HS-27A (cell line): ENCODE measurements around the gene LRRC4C.
"Not testable (repeated sequence)": the region's sequence is repeated elsewhere in the genome, so short reads cannot be mapped to it uniquely, and the experiment has no call there.

Experiments
- DNase-seq: peaks from one replicate; pipeline ENCODE4 v3.0.0-alpha.2; 2012; ENCODE audit warnings: low read depth, missing footprints

LRRC4C gene

GRCh38 chr11:40168414-40168813, 1291.0 kb downstream of the LRRC4C start:
- DNase-seq = no peak

- not testable (repeated sequence) for DNase-seq
These were observed 1291.6 kb downstream of the LRRC4C start for GRCh38 chr11:40167805-40168204.

GRCh38 chr11:40166892-40167291, 1292.6 kb downstream of the LRRC4C start:
- no peak for DNase-seq

GRCh38 chr11:40162901-40163883, 1296.3 kb downstream of the LRRC4C start:
- no peak for DNase-seq

GRCh38 chr11:40161854-40162410, 1297.5 kb downstream of the LRRC4C start:
- DNase-seq = no peak

GRCh38 chr11:40160418-40160817, 1299.0 kb downstream of the LRRC4C start:
- no peak for DNase-seq

- no peak for DNase-seq
These were observed 1309.7 kb downstream of the LRRC4C start for GRCh38 chr11:40149721-40150120.

- no peak for DNase-seq
These were observed 1318.9 kb downstream of the LRRC4C start for GRCh38 chr11:40140560-40140959.

- DNase-seq = no peak
These were observed 1319.9 kb downstream of the LRRC4C start for GRCh38 chr11:40139536-40139935.

GRCh38 chr11:40139066-40139465, 1320.4 kb downstream of the LRRC4C start:
- DNase-seq = no peak

- DNase-seq = no peak
These were observed 1324.5 kb downstream of the LRRC4C start for GRCh38 chr11:40134820-40135570.

- no peak for DNase-seq
These were observed 1326.0 kb downstream of the LRRC4C start for GRCh38 chr11:40133498-40133897.

- no peak for DNase-seq
These were observed 1326.5 kb downstream of the LRRC4C start for GRCh38 chr11:40132912-40133311.

GRCh38 chr11:40130427-40130826, 1329.0 kb downstream of the LRRC4C start:
- DNase-seq = no peak

GRCh38 chr11:40129266-40129665, 1330.2 kb downstream of the LRRC4C start:
- no peak for DNase-seq

GRCh38 chr11:40125054-40125453, 1334.4 kb downstream of the LRRC4C start:
- DNase-seq = no peak

GRCh38 chr11:40119661-40120060, 1339.8 kb downstream of the LRRC4C start:
- no peak for DNase-seq

GRCh38 chr11:40118780-40119179, 1340.7 kb downstream of the LRRC4C start:
- no peak for DNase-seq

GRCh38 chr11:40118026-40118425, 1341.4 kb downstream of the LRRC4C start:
- no peak for DNase-seq

- no peak for DNase-seq
These were observed 1354.4 kb downstream of the LRRC4C start for GRCh38 chr11:40104941-40105550.

GRCh38 chr11:40100781-40101180, 1358.7 kb downstream of the LRRC4C start:
- DNase-seq = no peak

- no peak for DNase-seq
These were observed 1359.3 kb downstream of the LRRC4C start for GRCh38 chr11:40100162-40100553.
